Mesenchymal stem cell (in vitro differentiated cells and primary cell): Measurements from ENCODE around the gene PKP3.
A peak's percentile ranks its signal among the peaks of the same experiment; 100 is the strongest.

ENCODE experiments used
- DNase-seq: peaks from one replicate; pipeline ENCODE4 v3.0.0-alpha.2; 2013
- H2AFZ ChIP-seq: one replicate; pipeline ENCODE4 v1.6.1; 2013; ENCODE audit warnings: low read depth, mild to moderate bottlenecking, control low read depth, inconsistent platforms, low read length, moderate library complexity
- H2AK5ac ChIP-seq: 2 replicates; pipeline ENCODE4 v1.6.1; 2013; ENCODE audit warnings: low read length, moderate library complexity, mild to moderate bottlenecking, inconsistent platforms; ENCODE audit not compliant: severe bottlenecking
- H2BK120ac ChIP-seq: one replicate; pipeline ENCODE4 v1.6.1; 2013; ENCODE audit warnings: low read depth, mild to moderate bottlenecking, inconsistent platforms, low read length, moderate library complexity
- H2BK12ac ChIP-seq, 2 experiments: one replicate each; pipeline ENCODE4 v1.6.1; 2013; ENCODE audit warnings: inconsistent platforms in 2 of 2, low read length in 2 of 2, mild to moderate bottlenecking in 2 of 2, moderate library complexity in 2 of 2, control low read depth in 1 of 2
- H2BK15ac ChIP-seq: one replicate; pipeline ENCODE4 v1.6.1; 2013; ENCODE audit warnings: mild to moderate bottlenecking, low read depth, inconsistent platforms; ENCODE audit not compliant: poor library complexity, severe bottlenecking
- H2BK5ac ChIP-seq: 2 replicates; pipeline ENCODE4 v1.6.1; 2013; ENCODE audit warnings: low read depth, mild to moderate bottlenecking, low read length, control low read depth, inconsistent platforms; ENCODE audit not compliant: poor library complexity, severe bottlenecking
- H3K14ac ChIP-seq, 2 experiments: one replicate each; pipeline ENCODE4 v1.6.1; 2013; ENCODE audit warnings: inconsistent platforms in 2 of 2, low read length in 2 of 2, control low read depth in 1 of 2, mild to moderate bottlenecking in 1 of 2, moderate library complexity in 1 of 2
- H3K18ac ChIP-seq, 2 experiments: one replicate each; pipeline ENCODE4 v1.6.1; 2013; ENCODE audit warnings: inconsistent platforms in 2 of 2, low read length in 2 of 2, control low read depth in 1 of 2, low read depth in 1 of 2, mild to moderate bottlenecking in 1 of 2
- H3K23ac ChIP-seq, 2 experiments: one replicate each; pipeline ENCODE4 v1.6.1; 2013; ENCODE audit warnings: inconsistent platforms in 2 of 2, low read length in 2 of 2, mild to moderate bottlenecking in 2 of 2, moderate library complexity in 2 of 2, control low read depth in 1 of 2
- H3K27ac ChIP-seq: 2 replicates; pipeline ENCODE4 v1.5.1; 2013; ENCODE audit warnings: mild to moderate bottlenecking, moderate library complexity, low read length, control low read depth, inconsistent platforms; ENCODE audit not compliant: poor library complexity, severe bottlenecking
- H3K27me3 ChIP-seq, 2 experiments: 2 replicates each; pipeline versions ENCODE4 v1.6.1 to v1.7.0; 2013; ENCODE audit warnings: low read length in 2 of 2, mild to moderate bottlenecking in 2 of 2, moderate library complexity in 2 of 2, control low read depth in 1 of 2, inconsistent platforms in 1 of 2; ENCODE audit not compliant: control insufficient read depth in 1 of 2, insufficient read depth in 1 of 2
- H3K36me3 ChIP-seq, 2 experiments: 2 replicates each; pipeline versions ENCODE4 v1.6.1 to v1.7.0; 2013; ENCODE audit warnings: low read length in 2 of 2, control low read depth in 1 of 2, inconsistent platforms in 1 of 2, low read depth in 1 of 2, mild to moderate bottlenecking in 1 of 2; ENCODE audit not compliant: insufficient read depth in 2 of 2, control insufficient read depth in 1 of 2
- H3K4ac ChIP-seq, 2 experiments: one replicate each; pipeline ENCODE4 v1.6.1; 2013; ENCODE audit warnings: inconsistent platforms in 2 of 2, low read length in 2 of 2, mild to moderate bottlenecking in 2 of 2, moderate library complexity in 2 of 2, control low read depth in 1 of 2, low read depth in 1 of 2
- H3K4me1 ChIP-seq: 2 replicates; pipeline ENCODE4 v1.6.1; 2013; ENCODE audit warnings: low read depth, low read length, control low read depth; ENCODE audit not compliant: control insufficient read depth, insufficient read depth
- H3K4me2 ChIP-seq: 2 replicates; pipeline ENCODE4 v1.6.1; 2013; ENCODE audit warnings: low read length, mild to moderate bottlenecking, inconsistent platforms; ENCODE audit not compliant: poor library complexity, severe bottlenecking
- H3K4me3 ChIP-seq, 2 experiments: 2 replicates each; pipeline versions ENCODE4 v1.5.1 to v1.7.0; 2013; ENCODE audit warnings: low read length in 2 of 2, mild to moderate bottlenecking in 2 of 2, control low read depth in 1 of 2, low read depth in 1 of 2; ENCODE audit not compliant: insufficient read depth in 1 of 2
- H3K79me1 ChIP-seq: replicated peaks from 2 replicates; pipeline ENCODE4 v1.6.1; 2013; ENCODE audit warnings: mild to moderate bottlenecking, control low read depth, low read length, inconsistent platforms; ENCODE audit not compliant: poor library complexity, severe bottlenecking
- H3K9ac ChIP-seq: 2 replicates; pipeline ENCODE4 v1.7.0; 2013; ENCODE audit warnings: mild to moderate bottlenecking, low read length, moderate library complexity
- H3K9me3 ChIP-seq: 2 replicates; pipeline ENCODE4 v1.7.0; 2013; ENCODE audit warnings: mild to moderate bottlenecking, low read length; ENCODE audit not compliant: control insufficient read depth
- H4K8ac ChIP-seq: one replicate; pipeline ENCODE4 v1.6.1; 2013; ENCODE audit warnings: inconsistent platforms, mild to moderate bottlenecking, low read length, moderate library complexity
- H4K91ac ChIP-seq: one replicate; pipeline ENCODE4 v1.6.1; 2013; ENCODE audit warnings: mild to moderate bottlenecking, low read length, inconsistent platforms
- WGBS: methylation state at CpG from one replicate; pipeline ENCODE4 v1.1.7; 2013; ENCODE audit warnings: mixed read lengths; 5-methylcytosine and 5-hydroxymethylcytosine counted together

PKP3 gene

DNA sequence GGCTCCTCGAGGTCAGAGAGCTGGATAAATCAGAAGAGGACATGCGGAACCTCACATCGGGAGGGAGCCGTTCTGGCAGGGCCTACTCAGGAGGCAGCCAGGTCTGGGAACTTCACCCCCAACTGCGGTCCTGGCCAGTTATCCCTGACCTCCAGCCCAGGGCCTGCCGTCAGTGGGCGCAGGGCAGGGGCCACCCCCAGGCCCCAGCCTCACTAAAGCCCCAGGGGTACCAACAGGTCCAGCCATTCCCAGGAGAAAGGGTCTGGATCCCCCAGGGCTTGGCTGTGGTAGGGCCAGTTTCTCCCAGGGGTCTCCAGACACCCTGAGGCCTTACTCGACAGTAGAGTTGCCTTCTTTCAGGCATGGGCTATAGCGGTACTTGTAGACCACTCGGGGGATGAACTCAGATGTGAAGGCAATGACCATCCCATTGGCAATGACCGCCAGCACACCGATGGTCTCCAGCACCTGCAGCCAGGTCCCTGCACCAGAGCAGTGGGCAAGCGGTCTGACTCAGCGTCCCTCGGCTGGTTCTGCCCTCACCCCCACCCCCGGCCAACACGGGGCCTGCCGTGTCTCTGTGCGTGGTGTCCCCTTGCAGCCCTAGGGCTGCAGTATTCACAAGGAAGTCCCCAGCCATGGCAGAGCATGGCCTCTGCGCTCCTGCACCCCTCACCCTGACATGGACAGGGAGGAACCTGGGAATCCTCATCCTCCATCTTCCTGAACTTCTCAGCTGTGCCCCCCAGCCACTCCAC lies 25.4 kb downstream of the PKP3 start:
- H3K27ac ChIP-seq, result no peak overlapping the region
- peaks cover 0 to 2% of the 10 kb centered on the region in 2 experiments for H3K36me3 ChIP-seq
- no peak overlapping the region for H3K9ac ChIP-seq
- no peak overlapping the region for H2BK15ac ChIP-seq
- H3K23ac ChIP-seq, result no peak overlapping the region
- H3K79me1 ChIP-seq, result no peaks in the 10 kb centered on the region
- H4K8ac ChIP-seq, result no peak overlapping the region
- H2BK12ac ChIP-seq, result no peak overlapping the region
- H3K4me1 ChIP-seq, result peaks cover 30% of the 10 kb centered on the region
- no peak overlapping the region for H3K4ac ChIP-seq
- H2AFZ ChIP-seq, result no peak overlapping the region
- DNase-seq, result no peak
- 85% methylated on average over 20 of the region's 20 CpGs for WGBS
- H3K9me3 ChIP-seq, result no peaks in the 10 kb centered on the region
- no peak overlapping the region for H2BK120ac ChIP-seq
- H2BK5ac ChIP-seq, result no peak overlapping the region
- peaks cover 0 to 61% of the 10 kb centered on the region in 2 experiments for H3K27me3 ChIP-seq
- H3K4me3 ChIP-seq, result no peak overlapping the region
- H2AK5ac ChIP-seq, result no peak overlapping the region
- no peak overlapping the region for H3K4me2 ChIP-seq
- H4K91ac ChIP-seq, result no peak overlapping the region
- no peak overlapping the region for H3K14ac ChIP-seq
- H3K18ac ChIP-seq, result no peak overlapping the region

DNA sequence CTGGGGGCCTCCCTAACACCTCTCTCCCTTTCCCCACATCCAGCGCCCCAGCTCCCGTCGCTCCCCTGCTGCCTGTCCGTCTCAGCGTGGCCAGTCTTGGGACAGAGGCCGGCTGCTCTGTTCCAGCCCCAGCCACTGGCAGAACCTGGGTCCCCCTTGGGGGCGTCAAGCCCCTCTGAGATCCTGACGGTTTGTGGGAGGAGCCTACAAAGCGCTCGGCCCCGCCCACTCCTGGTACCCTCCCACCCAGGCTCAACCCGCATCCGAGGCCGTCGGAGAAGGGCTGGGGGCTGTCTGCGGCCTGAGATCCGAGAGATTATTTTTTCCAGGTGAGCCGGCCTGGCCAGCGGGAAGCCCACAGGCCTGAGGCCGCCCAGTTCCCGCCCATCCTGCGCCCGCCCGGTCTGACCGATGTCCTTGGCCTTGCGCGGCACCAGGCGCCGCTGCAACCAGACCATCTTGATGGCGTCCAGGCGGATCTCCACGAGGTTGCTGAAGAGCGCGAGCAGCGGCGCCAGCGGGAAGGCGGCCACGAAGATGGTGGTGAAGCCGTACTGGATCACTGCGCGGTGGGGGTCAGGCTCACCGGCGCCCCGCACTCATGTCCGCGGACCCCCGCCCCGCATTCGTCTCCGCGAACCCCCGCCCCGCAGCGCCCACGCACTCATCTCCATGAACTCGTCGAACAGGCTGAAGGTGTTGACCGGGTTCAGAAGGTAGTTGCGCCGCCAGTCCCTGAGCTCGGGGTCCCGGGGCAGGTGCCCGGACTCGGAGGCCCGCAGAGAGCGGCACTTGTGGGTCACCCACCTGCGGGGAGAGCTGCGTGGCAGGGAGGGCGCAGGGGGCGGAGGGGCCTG lies 26.3 kb downstream of the PKP3 start:
- H2BK12ac ChIP-seq, result no peak overlapping the region
- DNase-seq, result no peak
- peaks cover 0 to 2% of the 10 kb centered on the region in 2 experiments for H3K36me3 ChIP-seq
- H3K18ac ChIP-seq, result no peak overlapping the region
- no peak overlapping the region for H4K8ac ChIP-seq
- H3K23ac ChIP-seq, result no peak overlapping the region
- no peak overlapping the region for H3K9ac ChIP-seq
- H4K91ac ChIP-seq, result no peak overlapping the region
- no peak overlapping the region for H3K14ac ChIP-seq
- H3K27ac ChIP-seq, result no peak overlapping the region
- H3K4me2 ChIP-seq, result no peak overlapping the region
- no peak overlapping the region for H2BK15ac ChIP-seq
- H3K9me3 ChIP-seq, result no peaks in the 10 kb centered on the region
- H3K79me1 ChIP-seq, result no peaks in the 10 kb centered on the region
- H2AK5ac ChIP-seq, result no peak overlapping the region
- WGBS, result 89% methylated on average over 71 of the region's 71 CpGs
- no peak overlapping the region for H2AFZ ChIP-seq
- H3K27me3 ChIP-seq, result peaks cover 0 to 64% of the 10 kb centered on the region in 2 experiments
- H3K4ac ChIP-seq, result no peak overlapping the region
- no peak overlapping the region for H2BK5ac ChIP-seq
- H3K4me3 ChIP-seq, result no peak overlapping the region
- peaks cover 22% of the 10 kb centered on the region for H3K4me1 ChIP-seq
- H2BK120ac ChIP-seq, result no peak overlapping the region

DNA sequence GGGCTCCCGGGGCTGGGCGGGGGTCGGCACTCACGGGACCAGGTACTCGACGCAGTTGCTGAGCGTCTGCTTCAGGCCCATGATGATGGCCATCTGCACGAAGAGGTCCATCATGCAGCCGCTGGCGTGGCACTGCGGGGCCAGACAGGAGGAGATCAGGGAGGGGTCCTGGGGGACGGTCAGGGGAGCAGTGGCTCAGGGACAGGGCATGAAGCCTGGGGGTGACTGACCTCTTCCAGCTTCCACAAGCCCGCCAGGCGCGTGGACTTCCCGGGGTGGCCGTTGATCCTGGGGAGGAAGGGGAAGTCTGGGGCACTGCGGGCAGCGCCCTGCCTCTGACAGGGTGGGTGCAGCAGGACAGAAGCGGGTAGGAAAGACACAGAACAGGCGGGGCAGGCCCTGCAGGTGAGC lies 26.9 kb downstream of the PKP3 start:
- Histone ChIP-seq H3K14ac (peak overlapping the region in 1 of 2 experiments; percentile 3), H3K4ac (no peak overlapping the region), H3K9me3 (no peaks in the 10 kb centered on the region), H3K36me3 (peaks cover 0 to 2% of the 10 kb centered on the region in 2 experiments), H3K18ac (no peak overlapping the region), H3K4me3 (no peak overlapping the region), H3K9ac (no peak overlapping the region), H2BK5ac (no peak overlapping the region), H3K79me1 (no peaks in the 10 kb centered on the region), H3K27me3 (peaks cover 0 to 63% of the 10 kb centered on the region in 2 experiments), H3K4me1 (peaks cover 16% of the 10 kb centered on the region), H2BK12ac (no peak overlapping the region), H3K27ac (no peak overlapping the region), H3K23ac (no peak overlapping the region), H2AFZ (no peak overlapping the region), H4K91ac (no peak overlapping the region), H4K8ac (no peak overlapping the region), H2BK15ac (no peak overlapping the region), H2AK5ac (no peak overlapping the region), H3K4me2 (no peak overlapping the region), H2BK120ac (no peak overlapping the region)
- DNase-seq, result no peak
- WGBS, result 97% methylated on average over 17 of the region's 21 CpGs

DNA sequence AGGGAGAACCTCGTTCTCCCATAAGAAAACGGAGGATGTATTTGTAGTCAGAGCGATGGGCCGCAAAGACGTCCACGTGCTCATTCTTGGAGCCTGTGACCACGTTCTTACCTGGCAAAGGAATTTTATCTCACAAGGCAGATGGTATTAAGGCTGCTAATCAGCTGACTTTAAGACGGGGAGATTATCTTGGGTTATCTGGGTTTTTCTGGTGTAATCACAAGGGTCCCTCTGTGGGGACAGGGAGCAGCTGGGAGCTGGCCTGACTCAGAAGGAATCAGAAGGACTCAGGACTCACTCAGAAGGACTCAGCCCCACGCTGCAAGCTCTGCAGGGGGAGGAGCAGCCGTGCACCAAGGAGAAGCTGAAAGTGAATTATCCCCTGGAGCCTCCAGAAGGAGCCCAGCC lies 28.2 kb downstream of the PKP3 start:
- 78% methylated on average over 10 of the region's 10 CpGs for WGBS

More for the DNA sequence above, 28.2 kb downstream of the PKP3 start:
- H2BK12ac ChIP-seq, result no peak overlapping the region
- H3K27me3 ChIP-seq, result peaks cover 0 to 59% of the 10 kb centered on the region in 2 experiments
- H3K4me2 ChIP-seq, result no peak overlapping the region
- peaks cover 0 to 2% of the 10 kb centered on the region in 2 experiments for H3K36me3 ChIP-seq
- H4K8ac ChIP-seq, result no peak overlapping the region
- H2AFZ ChIP-seq, result no peak overlapping the region
- H3K23ac ChIP-seq, result no peak overlapping the region
- H3K27ac ChIP-seq, result no peak overlapping the region
- H3K14ac ChIP-seq, result no peak overlapping the region
- no peak for DNase-seq
- no peak overlapping the region for H2AK5ac ChIP-seq
- H4K91ac ChIP-seq, result no peak overlapping the region
- no peaks in the 10 kb centered on the region for H3K79me1 ChIP-seq
- no peak overlapping the region for H3K9ac ChIP-seq
- peaks cover 4% of the 10 kb centered on the region for H3K4me1 ChIP-seq
- H3K4me3 ChIP-seq, result no peak overlapping the region
- no peak overlapping the region for H3K4ac ChIP-seq
- H2BK5ac ChIP-seq, result no peak overlapping the region
- H2BK15ac ChIP-seq, result no peak overlapping the region
- H3K9me3 ChIP-seq, result no peaks in the 10 kb centered on the region
- no peak overlapping the region for H3K18ac ChIP-seq
- no peak overlapping the region for H2BK120ac ChIP-seq
